Ectodermal cell (in vitro differentiated cells): ENCODE data around the gene PRIM2.
"Not testable (repeated sequence)": the region's sequence is repeated elsewhere in the genome, so short reads cannot be mapped to it uniquely, and the experiment has no call there.

Experiments
- H3K27ac ChIP-seq: 2 replicates; pipeline ENCODE4 v1.7.0; 2013; ENCODE audit warnings: mild to moderate bottlenecking, low read depth, low read length; ENCODE audit not compliant: insufficient read depth, poor library complexity, severe bottlenecking
- H3K27me3 ChIP-seq: 2 replicates; pipeline ENCODE4 v1.7.0; 2013; ENCODE audit warnings: mild to moderate bottlenecking, low read length; ENCODE audit not compliant: insufficient read depth, control insufficient read depth, poor library complexity, severe bottlenecking
- H3K36me3 ChIP-seq: one replicate; pipeline ENCODE4 v1.7.0; 2013; ENCODE audit warnings: low read length; ENCODE audit not compliant: control insufficient read depth, insufficient read depth
- H3K4me1 ChIP-seq: one replicate; pipeline ENCODE4 v1.7.0; 2013; ENCODE audit warnings: low read length; ENCODE audit not compliant: control insufficient read depth, insufficient read depth
- H3K4me3 ChIP-seq: 2 replicates; pipeline ENCODE4 v1.7.0; 2013; ENCODE audit warnings: low read depth, low read length, control low read depth; ENCODE audit not compliant: insufficient read depth
- H3K9me3 ChIP-seq: 2 replicates; pipeline ENCODE4 v1.7.0; 2013; ENCODE audit warnings: mild to moderate bottlenecking, low read length, moderate library complexity; ENCODE audit not compliant: control insufficient read depth
- WGBS, 2 experiments: methylation state at CpG; one replicate each; pipeline ENCODE4 v1.1.7; 2013; ENCODE audit warnings: missing lambda C conversion rate in 2 of 2; 5-methylcytosine and 5-hydroxymethylcytosine counted together

PRIM2 gene

DNA sequence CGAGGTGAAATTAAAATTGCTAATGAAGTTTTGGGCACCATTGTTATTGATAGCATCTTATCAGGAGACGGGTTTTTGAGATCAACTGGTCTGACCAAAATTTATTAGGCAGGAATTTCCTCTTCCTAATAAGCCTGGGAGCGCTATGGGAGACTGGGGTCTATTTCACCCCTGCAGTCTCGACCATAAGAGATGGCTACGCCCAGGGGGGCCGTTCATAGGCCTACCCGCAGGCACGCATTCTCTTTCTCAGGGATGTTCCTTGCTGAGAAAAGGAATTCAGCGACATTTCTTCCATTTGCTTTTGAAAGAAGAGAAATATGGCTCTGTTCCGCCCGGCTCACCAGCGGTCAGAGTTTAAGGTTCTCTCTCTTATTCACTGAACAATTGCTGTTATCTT is 201.8 kb downstream of the PRIM2 start:
- H3K4me3 ChIP-seq, H3K27me3 ChIP-seq, H3K9me3 ChIP-seq, H3K4me1 ChIP-seq, H3K27ac ChIP-seq, H3K36me3 ChIP-seq: not testable (repeated sequence)
- 2 to 4% methylated on average over 9 of the region's 12 CpGs for WGBS, 2 experiments

DNA sequence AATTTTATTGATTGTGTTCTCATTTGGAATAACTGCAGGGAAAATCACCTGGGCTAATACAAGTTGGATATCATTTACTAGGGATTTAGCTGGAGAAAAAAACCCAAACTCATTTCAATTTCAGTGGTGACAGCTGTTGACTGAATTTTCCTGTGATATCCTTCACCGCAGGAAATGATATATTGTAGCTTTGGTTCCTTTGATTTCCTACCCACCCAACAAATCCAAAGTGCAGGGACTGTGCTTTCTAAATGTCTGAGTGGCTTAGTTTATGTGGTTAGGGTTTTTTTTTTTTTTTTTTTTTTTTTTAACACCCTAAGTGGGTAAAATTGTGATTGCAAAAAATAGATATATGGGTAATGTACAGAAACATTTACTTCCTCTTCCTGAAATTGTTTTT is 203.7 kb downstream of the PRIM2 start:
- H3K36me3 ChIP-seq, H3K27ac ChIP-seq, H3K4me3 ChIP-seq, H3K27me3 ChIP-seq, H3K9me3 ChIP-seq, H3K4me1 ChIP-seq: not testable (repeated sequence)
- no CpG with 5 or more reads among the region's 1 CpG for WGBS, 2 experiments

DNA sequence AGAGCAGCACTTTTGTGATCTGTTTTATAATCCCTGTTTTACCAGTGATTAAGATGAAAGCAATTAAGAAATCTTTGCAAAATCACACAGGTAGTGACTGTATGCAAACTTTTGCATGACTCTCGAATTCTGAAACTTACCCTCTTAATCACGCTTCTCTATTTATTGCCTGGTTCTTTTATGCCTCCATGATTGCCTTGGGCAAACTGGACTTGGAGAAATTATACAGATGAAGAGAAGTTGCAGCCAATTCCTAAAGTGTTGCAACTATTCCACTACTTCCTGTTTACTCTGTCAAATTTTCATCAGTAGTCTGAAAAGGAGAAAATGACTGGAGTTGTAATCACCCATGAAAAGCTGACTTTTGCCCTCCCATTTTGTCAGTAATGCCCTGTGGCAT is 205.8 kb downstream of the PRIM2 start:
- not testable (repeated sequence) for H3K27me3 ChIP-seq, H3K36me3 ChIP-seq, H3K4me1 ChIP-seq, H3K9me3 ChIP-seq, H3K4me3 ChIP-seq, H3K27ac ChIP-seq
- 93% methylated on average over 2 of the region's 2 CpGs; no CpG with 5 or more reads in 1 of the 2 experiments for WGBS, 2 experiments

DNA sequence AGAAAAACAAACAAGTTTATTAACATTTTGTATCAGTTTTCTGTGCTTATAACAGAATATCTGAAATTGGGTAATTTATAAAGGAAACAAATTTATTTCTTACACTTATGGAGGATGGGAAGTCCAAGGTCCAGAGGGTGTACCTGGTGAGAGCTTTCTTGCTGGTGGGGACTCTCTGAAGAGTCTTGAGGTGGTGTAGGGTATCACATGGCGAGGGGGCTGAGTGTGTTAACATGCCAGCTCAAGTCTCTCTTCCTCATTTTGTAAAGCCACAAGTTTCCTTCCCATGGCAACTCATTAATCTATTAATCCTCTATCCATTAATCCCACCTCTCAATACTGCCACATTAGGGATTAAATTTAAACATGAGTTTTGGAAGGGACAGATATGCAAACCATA is 212.3 kb downstream of the PRIM2 start:
- no CpG with 5 or more reads among the region's 1 CpG for WGBS, 2 experiments
- H3K9me3 ChIP-seq, H3K4me1 ChIP-seq, H3K27me3 ChIP-seq, H3K36me3 ChIP-seq, H3K4me3 ChIP-seq, H3K27ac ChIP-seq: not testable (repeated sequence)

DNA sequence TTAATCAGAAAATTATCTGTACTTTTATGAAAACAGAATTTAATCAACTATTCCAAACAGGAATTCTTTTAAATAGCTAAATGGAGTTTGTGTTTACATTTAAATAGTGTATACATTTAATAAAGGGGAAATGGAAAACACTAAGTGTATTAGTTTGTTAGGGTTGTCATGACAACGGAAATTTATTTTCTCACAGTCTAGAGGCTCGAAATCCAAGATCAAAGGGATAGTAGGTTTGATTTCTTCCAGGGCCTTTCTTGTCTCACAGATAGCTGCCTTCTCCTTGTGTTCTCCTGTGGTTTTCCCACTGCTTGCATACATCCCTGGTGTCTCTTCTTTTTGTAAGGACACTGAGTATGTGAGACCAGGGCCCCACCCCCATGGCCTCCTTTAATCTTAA is 215.2 kb downstream of the PRIM2 start:
- H3K9me3 ChIP-seq, H3K4me3 ChIP-seq, H3K27me3 ChIP-seq, H3K27ac ChIP-seq, H3K4me1 ChIP-seq, H3K36me3 ChIP-seq: not testable (repeated sequence)
- 62 to 93% methylated on average over 2 of the region's 2 CpGs for WGBS, 2 experiments

DNA sequence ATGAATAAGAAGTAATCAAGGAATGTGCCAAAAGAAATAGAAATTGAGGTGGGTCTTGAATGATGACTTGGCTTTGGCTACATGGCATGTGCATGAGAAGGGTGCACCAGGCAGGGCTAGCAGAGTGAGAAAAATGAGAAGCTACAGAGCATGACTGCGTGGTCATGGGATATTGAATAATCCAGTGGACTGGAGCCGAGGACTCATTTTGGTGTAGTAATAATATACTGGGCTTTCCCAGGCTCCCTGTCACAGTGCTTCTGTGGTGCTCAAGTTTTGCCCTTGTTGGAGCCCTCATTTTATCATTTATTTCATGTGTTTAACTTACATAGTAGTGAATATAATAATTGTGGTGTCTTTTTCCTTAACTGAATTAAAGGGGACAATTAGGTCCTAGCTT is 217.7 kb downstream of the PRIM2 start:
- not testable (repeated sequence) for H3K9me3 ChIP-seq, H3K4me1 ChIP-seq, H3K36me3 ChIP-seq, H3K4me3 ChIP-seq, H3K27ac ChIP-seq, H3K27me3 ChIP-seq
- WGBS, 2 experiments, result no CpG with 5 or more reads among the region's 2 CpGs

DNA sequence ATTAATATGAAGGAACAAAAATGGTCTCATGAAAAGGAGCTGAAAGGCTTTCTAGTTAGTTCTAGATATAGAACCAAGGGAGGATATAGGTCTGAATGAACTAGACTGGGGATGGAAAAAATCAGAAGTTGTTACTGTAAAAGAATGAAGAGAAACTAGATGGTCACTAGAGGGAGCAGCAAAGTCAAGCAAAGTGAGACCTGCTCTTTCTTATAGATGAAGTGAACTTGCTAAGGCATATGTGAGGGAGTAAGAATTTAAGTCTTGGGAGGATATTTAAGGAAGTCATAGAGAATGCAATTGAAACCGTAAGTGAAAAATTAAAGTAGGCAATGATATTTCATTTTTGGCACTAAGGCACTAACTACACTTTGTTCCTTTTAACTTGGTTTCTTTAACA is 218.6 kb downstream of the PRIM2 start:
- H3K36me3 ChIP-seq, H3K4me1 ChIP-seq, H3K9me3 ChIP-seq, H3K27ac ChIP-seq, H3K27me3 ChIP-seq, H3K4me3 ChIP-seq: not testable (repeated sequence)
- WGBS, 2 experiments, result no CpG with 5 or more reads among the region's 1 CpG

DNA sequence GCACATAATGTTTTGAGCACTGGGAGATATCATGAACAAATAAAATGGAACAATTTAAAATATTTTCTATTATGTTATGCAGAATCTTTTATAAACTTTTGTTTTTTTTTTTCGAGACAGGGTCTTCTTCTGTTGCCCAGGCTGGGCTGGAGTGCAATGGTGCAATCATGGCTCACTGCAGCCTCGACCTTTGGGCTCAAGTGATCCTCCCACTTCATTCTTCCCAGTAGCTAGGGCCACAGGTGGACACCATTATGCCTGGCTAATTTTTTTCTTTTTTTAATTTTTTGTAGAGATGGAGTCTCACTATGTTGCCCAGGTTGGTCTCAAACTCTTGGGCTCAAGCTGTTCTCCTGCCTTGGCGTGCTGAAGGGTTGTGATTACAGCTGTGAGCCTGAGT is 220.5 kb downstream of the PRIM2 start:
- H3K27me3 ChIP-seq, H3K36me3 ChIP-seq, H3K4me3 ChIP-seq, H3K27ac ChIP-seq, H3K9me3 ChIP-seq, H3K4me1 ChIP-seq: not testable (repeated sequence)
- WGBS, 2 experiments, result 91 to 96% methylated on average over 2 of the region's 3 CpGs

DNA sequence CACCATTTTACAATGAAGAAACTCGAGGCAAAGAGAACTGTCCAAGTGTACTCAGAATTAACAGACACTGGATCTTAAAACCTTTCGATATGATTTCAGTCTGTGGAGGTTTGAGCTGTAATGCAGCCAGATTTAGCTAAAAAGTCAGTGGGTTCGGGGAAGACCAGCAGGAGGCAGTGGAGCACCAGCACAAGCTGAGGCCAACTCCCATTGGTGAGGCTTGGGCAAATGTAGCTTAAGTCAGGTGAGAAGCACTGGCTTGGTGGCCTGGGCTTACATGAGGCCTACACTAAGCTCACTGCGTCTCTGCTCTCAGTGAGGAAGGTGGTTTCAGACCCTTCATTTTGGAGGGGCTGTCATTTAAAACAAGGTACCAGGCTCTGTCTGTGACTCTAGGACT is 234.5 kb downstream of the PRIM2 start:
- 86 to 97% methylated on average over 2 of the region's 4 CpGs for WGBS, 2 experiments
- not testable (repeated sequence) for H3K27me3 ChIP-seq, H3K27ac ChIP-seq, H3K4me1 ChIP-seq, H3K4me3 ChIP-seq, H3K36me3 ChIP-seq, H3K9me3 ChIP-seq

DNA sequence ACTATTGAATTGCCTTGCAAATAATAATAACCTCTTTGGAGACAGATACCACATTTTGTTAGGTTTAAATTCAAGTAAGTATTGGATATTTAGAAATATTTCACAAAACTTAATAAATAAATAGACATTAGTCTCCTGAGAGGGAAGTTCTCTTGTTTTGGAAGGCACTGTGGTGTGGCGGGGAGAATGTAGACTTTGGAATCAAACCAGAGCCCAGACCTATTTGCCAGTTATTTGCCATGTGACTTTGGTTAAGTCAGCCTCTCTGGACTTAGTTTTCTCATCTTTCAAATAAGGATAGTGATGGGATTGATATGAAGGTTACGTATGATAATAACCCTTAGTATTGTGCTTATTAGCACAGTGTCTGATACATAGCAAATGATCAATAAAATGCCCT is 240.4 kb downstream of the PRIM2 start:
- WGBS, 2 experiments, result no CpG with 5 or more reads among the region's 2 CpGs
- H3K4me1 ChIP-seq, H3K4me3 ChIP-seq, H3K27me3 ChIP-seq, H3K36me3 ChIP-seq, H3K27ac ChIP-seq, H3K9me3 ChIP-seq: not testable (repeated sequence)

DNA sequence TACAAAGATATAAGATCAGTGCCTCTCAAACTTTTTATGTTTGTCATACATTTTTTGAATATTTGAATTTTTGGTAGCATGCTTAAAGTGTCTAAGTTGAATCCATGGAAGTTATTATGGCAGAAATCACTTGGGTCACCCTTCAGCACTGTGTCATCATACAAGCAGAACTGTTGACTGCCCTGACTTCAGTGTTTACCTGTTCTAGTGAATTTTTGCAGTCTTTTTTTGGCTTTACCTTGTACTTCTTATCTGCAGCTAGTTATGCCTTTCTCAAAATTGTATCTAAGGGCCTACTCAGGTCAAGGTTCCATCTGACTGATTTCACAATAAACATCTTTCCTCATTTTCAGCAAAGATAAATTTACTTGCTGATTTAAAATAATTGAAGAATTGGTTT is 241.7 kb downstream of the PRIM2 start:
- not testable (repeated sequence) for H3K27ac ChIP-seq, H3K4me1 ChIP-seq, H3K9me3 ChIP-seq, H3K4me3 ChIP-seq, H3K36me3 ChIP-seq, H3K27me3 ChIP-seq
